Stimulated activated CD4-positive, alpha-beta T cell treated with anti-CD3 and anti-CD28 coated beads, Interleukin-2, amount 100 ng/mL, for 4 hours (primary cell): ENCODE data around the gene CPSF3.
"Not testable (repeated sequence)": the region's sequence is repeated elsewhere in the genome, so short reads cannot be mapped to it uniquely, and the experiment has no call there.

Experiments used
- DNase-seq: peaks from one replicate; pipeline ENCODE4 v3.0.0-alpha.2; 2020; ENCODE audit warnings: low read depth

The CPSF3 gene

DNA sequence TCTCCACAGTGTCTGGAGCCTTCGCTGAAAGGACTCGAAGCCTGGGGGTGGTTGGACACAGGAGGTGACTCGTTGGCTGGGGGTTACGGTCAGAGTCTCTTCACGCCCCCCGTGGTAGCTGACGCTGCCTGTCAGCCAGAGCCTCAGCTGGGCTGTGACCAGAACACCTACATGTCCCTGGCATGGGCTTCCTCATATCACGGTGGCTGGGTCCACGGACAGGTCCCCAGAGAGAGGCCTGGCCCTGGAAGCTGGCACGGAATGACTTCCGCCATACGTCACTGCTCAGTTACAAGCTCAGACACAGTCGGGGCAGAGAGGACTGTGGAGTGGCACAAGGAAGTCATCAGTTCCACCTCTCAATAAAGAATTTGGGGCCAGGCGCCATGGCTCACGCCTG is 28.6 kb upstream of the CPSF3 start:
- DNase-seq, result no peak

GRCh38 chr2:9397201-9397600 is 26.3 kb upstream of the CPSF3 start:
- no peak for DNase-seq

DNA sequence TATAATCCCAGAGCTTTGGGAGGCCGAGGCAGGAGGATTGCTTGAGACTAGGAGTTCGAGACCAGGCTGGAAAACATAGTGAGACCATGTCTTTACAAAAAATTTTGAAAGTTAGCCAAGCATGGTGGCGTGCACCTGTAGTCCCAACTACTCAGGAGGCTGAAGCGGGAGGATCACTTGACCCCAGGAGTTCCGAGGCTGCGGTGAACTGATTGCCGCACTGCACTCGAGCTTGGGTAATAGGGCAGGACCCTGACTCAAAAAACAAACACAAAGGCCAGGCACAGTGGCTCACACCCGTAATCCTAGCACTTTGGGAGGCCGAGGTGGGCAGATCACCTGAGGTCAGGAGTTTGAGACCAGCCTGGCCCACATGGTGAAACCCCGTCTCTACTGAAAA is 25.2 kb upstream of the CPSF3 start:
- DNase-seq, result not testable (repeated sequence)

- DNase-seq, result no peak
Observed at GRCh38 chr2:9398881-9399780, 24.3 kb upstream of the CPSF3 start.

GRCh38 chr2:9400268-9401058 is 23.0 kb upstream of the CPSF3 start:
- no peak for DNase-seq

- DNase-seq, result no peak
Observed at GRCh38 chr2:9401059-9401547, 22.4 kb upstream of the CPSF3 start.

DNA sequence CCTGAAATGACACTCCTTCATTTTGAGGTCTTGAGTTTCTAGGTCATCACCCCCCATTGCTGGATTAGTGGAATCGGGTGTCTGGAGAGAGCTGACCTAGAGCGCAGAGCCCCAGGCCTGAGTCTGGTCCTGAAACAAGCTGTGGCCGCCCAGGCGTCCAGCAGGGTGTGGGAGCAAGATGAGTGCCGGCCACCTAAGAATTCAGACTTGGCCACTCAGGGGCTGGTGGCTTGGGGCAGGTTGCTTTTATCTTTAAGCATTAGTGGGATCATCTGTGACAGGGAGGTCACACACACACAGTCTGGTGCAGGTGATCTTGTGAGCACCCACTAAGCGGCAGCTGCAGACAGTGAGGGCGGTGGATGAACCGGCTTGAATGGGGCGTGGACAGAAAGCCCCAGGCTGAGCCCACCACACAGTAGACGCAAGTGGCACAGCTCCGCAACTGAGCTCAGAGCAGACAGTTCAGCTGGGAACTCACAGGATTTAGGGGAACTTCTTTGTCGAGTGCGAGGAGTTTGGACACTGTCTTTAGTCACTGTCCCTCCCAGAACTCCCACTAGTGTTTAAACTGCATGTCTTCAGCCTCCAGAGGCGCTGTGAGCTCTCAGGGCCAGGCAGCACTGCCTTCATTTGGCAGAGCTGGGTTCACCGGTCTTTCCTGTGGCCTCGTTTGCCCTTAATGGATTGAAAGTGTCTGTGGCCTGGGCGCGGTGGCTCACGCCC is 21.6 kb upstream of the CPSF3 start:
- DNase-seq, result no peak

GRCh38 chr2:9403924-9404323 is 19.5 kb upstream of the CPSF3 start:
- DNase-seq, result no peak

GRCh38 chr2:9404451-9404850 is 19.0 kb upstream of the CPSF3 start:
- DNase-seq, result no peak

GRCh38 chr2:9405636-9406035 is 17.8 kb upstream of the CPSF3 start:
- no peak for DNase-seq

DNA sequence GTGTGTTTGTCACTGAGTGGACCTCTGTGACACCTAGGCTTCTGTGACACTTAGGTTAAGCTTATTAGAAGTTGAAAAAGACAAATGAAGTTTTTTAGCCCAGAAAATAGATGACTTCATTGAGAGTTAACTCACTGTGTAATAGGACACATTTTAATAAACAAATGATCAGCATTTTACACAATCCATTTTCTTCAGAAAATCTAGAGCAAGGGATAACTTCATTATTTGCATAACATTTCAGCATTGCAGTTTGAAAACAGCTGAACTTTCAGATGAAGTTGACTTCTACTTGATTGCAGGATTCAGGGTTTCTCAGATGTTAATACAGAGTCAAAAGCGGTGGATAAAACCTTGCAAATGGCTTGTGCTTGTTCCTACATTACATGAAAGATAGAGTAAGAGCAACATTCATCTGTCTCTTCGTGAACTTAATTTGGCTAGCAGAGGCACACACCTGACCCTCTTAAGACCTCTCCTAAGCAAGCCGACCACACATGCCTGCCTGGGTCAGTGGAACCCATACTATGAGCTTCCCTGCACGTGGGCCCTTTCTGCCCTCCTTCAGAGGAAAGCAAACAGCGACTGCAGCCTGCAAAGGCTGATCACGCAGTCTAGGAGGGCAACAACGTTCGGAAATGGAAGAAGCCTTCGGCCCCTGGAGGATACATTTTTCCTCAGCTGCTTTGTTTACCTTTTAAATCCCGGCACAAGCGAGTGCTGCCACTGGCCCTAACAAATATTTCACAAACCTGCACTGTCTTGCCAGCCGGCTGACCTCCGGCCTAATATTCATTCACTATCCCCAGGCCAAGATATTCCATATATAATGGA is 16.7 kb upstream of the CPSF3 start:
- DNase-seq, result no peak

- no peak for DNase-seq
Observed at GRCh38 chr2:9407363-9407811, 16.1 kb upstream of the CPSF3 start.

DNA sequence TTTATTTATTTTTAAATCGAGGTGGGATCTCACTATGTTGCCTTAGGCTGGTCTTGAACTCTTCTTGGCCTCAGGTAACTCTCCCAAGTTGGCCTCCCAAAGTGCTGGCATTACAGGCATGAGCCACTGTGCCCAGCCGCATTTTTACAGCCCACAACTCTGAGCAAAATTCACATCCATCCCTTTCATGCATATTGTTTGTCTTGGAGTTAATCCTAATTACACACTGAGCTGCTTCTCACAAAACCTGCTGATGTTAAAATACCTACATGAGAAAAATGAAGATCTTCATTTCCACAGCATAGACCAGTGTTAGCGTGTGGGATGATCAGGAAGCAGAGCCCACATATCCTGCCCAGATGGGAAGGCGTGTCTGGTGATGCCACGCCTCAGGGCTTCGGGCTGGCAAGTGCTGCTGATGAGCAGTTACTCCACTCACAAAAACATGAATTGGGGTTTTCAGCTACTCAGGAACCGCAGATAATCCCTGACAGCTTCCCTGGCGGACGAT is 14.8 kb upstream of the CPSF3 start:
- no peak for DNase-seq

GRCh38 chr2:9410108-9410507 is 13.3 kb upstream of the CPSF3 start:
- DNase-seq, result no peak

- no peak for DNase-seq
Observed at GRCh38 chr2:9412781-9413180, 10.7 kb upstream of the CPSF3 start.

DNA sequence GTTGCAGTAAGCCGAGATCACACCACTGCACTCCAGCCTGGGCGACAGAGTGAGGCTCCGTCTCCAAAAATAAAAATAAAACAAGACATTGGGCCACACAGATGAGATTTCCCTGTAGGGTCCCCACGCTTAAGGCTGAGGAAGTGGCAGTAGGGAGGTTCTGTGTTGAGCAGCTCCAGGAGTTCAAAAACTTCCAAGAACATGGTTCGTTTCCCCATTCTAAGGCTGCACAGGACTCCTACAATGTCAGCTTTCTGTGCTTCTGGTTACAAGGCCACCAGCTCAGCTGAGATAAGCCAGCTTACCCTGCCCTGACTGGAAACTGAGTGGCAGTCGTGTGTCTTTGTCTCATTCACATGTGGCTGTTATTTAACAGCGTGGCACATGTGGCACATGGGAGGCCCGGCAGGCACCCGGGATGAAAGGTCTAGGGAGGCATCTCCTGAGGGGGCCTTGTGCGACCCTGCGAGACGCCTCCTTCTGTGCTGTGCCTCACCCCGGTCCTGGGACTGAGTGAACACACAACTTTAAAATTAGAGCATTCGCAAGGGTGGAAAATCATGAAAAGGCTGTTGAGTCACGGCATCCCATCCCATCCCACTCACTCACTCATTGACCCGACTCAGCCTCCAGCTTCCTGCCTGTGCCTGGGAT is 7.8 kb upstream of the CPSF3 start:
- no peak for DNase-seq

DNA sequence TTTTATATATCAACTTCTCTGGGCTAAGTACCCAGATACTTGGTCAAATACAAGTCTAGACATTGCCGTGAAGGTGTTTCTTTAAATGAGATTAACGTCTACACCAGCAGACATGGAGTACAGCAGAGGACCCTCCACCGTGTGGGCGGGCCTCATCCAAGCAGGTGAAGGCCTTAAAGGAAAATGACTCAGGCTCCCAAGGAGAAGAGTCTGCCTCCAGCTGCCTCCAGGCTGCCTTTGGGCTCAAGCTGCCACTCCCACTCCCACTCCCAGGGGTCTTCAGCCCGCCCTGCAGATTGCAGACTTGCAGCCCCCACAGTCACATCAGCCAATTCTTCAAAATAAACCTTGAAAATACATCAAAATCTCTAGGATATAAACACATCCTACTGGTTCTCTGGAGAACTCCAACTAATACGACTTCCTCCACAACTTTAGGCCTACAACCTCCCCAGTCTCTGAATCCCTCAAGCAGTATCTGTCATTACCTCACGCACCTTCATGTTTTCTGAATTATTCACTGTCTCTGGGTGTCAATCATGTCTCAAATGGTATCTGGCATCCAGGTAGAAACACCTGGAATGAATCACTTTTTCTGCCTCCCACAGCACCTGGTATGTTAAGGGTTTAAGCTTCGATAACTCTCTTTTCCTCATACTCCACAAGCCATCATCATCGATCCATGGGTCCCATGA is 7.0 kb upstream of the CPSF3 start:
- DNase-seq, result no peak

DNA sequence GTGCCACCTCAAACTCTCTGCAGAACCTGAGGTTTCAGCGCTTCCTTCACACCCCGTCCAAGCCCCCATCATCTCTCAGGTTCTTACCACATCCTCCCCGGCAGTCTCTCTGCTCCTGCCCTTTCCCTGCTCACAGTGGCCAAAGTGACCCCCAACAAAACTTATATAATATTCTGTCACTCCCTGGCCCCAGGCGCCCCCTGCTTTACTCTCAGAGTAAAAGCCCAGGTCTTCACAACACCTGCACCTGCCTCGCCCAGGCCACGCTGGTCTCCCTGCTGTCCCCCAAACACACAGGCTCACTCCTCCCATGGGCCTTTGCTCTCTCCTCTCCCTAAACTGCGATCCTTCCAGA is 6.5 kb upstream of the CPSF3 start:
- DNase-seq, result no peak

- no peak for DNase-seq
Observed at GRCh38 chr2:9417725-9418124, 5.7 kb upstream of the CPSF3 start.

GRCh38 chr2:9418746-9419145 is 4.7 kb upstream of the CPSF3 start:
- no peak for DNase-seq
